ENCODE measurements around the gene CRLF2. TPM values are rescaled to one million over a fixed set of nuclear protein-coding genes. Genes with fewer than 3 reads are reported as not detected.

Gene CRLF2
- total and polyA plus RNA-seq, 2 of the 8 experiments (the other 6 are each of a cell fraction or from before 2014, with no cell fraction given): 0.06 TPM; not detected in 1

- H3K56ac ChIP-seq (replicated peaks; ENCODE audit: insufficient read length, low read depth, low read length): no peak overlapping the region
- no peaks in the 10 kb centered on the region for H3K27me3 ChIP-seq (replicated peaks in 1 of 4; ENCODE audit: control insufficient read depth in 3 of 4, extremely low read depth in 1 of 4, insufficient read depth in 3 of 4, low read length in 3 of 4)
- no peak overlapping the region for H3K23ac ChIP-seq (ENCODE audit: insufficient read length)
- 27% methylated on average over 13 of the region's 13 CpGs; no CpG with 5 or more reads in 1 of the 2 experiments for WGBS, 2 experiments (ENCODE audit: extremely low coverage in 1 of 2, insufficient coverage in 1 of 2, insufficient read length in 1 of 2, insufficient replicate concordance in 2 of 2, low coverage in 1 of 2, low lambda C conversion rate in 2 of 2, missing lambda C conversion rate in 1 of 2)
- H3K79me2 ChIP-seq (ENCODE audit: control insufficient read depth in 1 of 2, insufficient read depth in 2 of 2, low read length in 2 of 2): no peaks in the 10 kb centered on the region
- no peak overlapping the region for H2AFZ ChIP-seq (ENCODE audit: low read length)
- H4K5ac ChIP-seq (ENCODE audit: insufficient read length, low read depth, low read length): no peak overlapping the region
- no peak overlapping the region for H3K27ac ChIP-seq (ENCODE audit: low read depth, low read length)
- peaks cover 2% of the 10 kb centered on the region; the same call in 1 of the 2 replicates for H3K23me2 ChIP-seq (ENCODE audit: low read depth, low read length)
- no peak overlapping the region for H3K4ac ChIP-seq (replicated peaks; ENCODE audit: insufficient read length, low read depth, low read length)
- H3K18ac ChIP-seq (ENCODE audit: extremely low read depth, low read length): peak overlapping the region; percentile 55; the same call in 1 of the 2 replicates
- no peaks in the 10 kb centered on the region for H3K36me3 ChIP-seq (ENCODE audit: control insufficient read depth in 2 of 4, insufficient read depth in 4 of 4, low read length in 3 of 4)
- H3K9me3 ChIP-seq (ENCODE audit: insufficient read depth in 2 of 2, low read depth in 1 of 2, low read length in 1 of 2): no peaks in the 10 kb centered on the region
- DNase-seq (ENCODE audit: low read depth in 1 of 2, low spot score in 2 of 2): peak in 1 of 2 experiments; percentile 80
- H2BK12ac ChIP-seq (ENCODE audit: low read depth, low read length): 0 out of 2 replicates have a peak overlapping the region, but pooled peaks have one; percentile 68
- H3K4me2 ChIP-seq (ENCODE audit: insufficient read depth in 1 of 2, low read depth in 2 of 2, low read length in 2 of 2): peak overlapping the region in 1 of 2 experiments; percentile 49; a peak in 2 of 4 replicates
- POLR2A ChIA-PET (ENCODE audit: partially characterized antibody): no interaction called here
- H2BK120ac ChIP-seq (replicated peaks; ENCODE audit: low read depth, low read length): no peak overlapping the region
- no peak overlapping the region for H3K9ac ChIP-seq (replicated peaks in 1 of 4; ENCODE audit: extremely low read depth in 1 of 4, low read depth in 3 of 4, low read length in 3 of 4)
- CTCF ChIA-PET (ENCODE audit: partially characterized antibody): no interaction called here
- no peak overlapping the region for H3K14ac ChIP-seq (ENCODE audit: insufficient read length)
- no peak overlapping the region for H2AK5ac ChIP-seq (ENCODE audit: low read depth, low read length)
- H4K91ac ChIP-seq (replicated peaks; ENCODE audit: insufficient read length, low read length): peak overlapping the region; percentile 81
- H3K79me1 ChIP-seq (ENCODE audit: low read depth, low read length): no peaks in the 10 kb centered on the region
- no peak overlapping the region for H2BK20ac ChIP-seq (ENCODE audit: low read length)
- H3K4me3 ChIP-seq (ENCODE audit: extremely low read depth in 1 of 4, insufficient read depth in 2 of 4, low read depth in 3 of 4, low read length in 4 of 4): peak overlapping the region in 1 of 4 experiments; percentile 8; a peak in 1 of 8 replicates
- H4K20me1 ChIP-seq (replicated peaks in 1 of 2; ENCODE audit: control insufficient read depth in 1 of 2, insufficient read depth in 2 of 2, low read length in 2 of 2): no peaks in the 10 kb centered on the region
- no peak overlapping the region for H4K8ac ChIP-seq (ENCODE audit: extremely low read depth, insufficient read depth, low read length)
- H3K4me1 ChIP-seq (replicated peaks in 1 of 4; ENCODE audit: control insufficient read depth in 3 of 4, insufficient read depth in 4 of 4, low read length in 3 of 4): peaks cover 0 to 10% (median 5%) of the 10 kb centered on the region in 4 experiments; a peak in 4 of 7 replicates
- no peak for FAIRE-seq
- H2BK15ac ChIP-seq (ENCODE audit: low read length): no peak overlapping the region
- TF ChIP-seq CREB1 (IDR thresholded peaks at IDR 0.05) (no peak), CTCF (IDR thresholded peaks at IDR 0.05; ENCODE audit: control extremely low read depth in 1 of 3, insufficient read depth in 1 of 3, low read depth in 1 of 3, low read length in 3 of 3) (peak in 2 of 3 experiments; percentile 58; a peak in 3 of 4 replicates), TAF7 (optimal IDR thresholded peaks at IDR 0.05; ENCODE audit: borderline replicate concordance, low read depth, low read length) (no peak), RAD21 (IDR thresholded peaks at IDR 0.05 in 1 of 2, conservative IDR thresholded peaks at IDR 0.05 in 1 of 2; ENCODE audit: low read depth in 2 of 2, low read length in 2 of 2) (peak; percentile 74 to 81)
- peak overlapping the region; percentile 52; the same call in 1 of the 2 replicates for H2BK5ac ChIP-seq (ENCODE audit: low read depth, low read length)
Measured at GRCh38 chrX:1244164-1245076, 32.0 kb upstream of the CRLF2 start.
